Measurements from ENCODE around the gene PNMA8C.

Gene PNMA8C

GRCh38 chr19:46428239-46429135, at the start of gene PNMA8C:
Gene PNMA8C, minus strand, starts transcription at chr19:46428936. Its CDS starts 577 bp downstream, at chr19:46428359.
- peak; percentile 45 to 69 for DNase-seq

DNA sequence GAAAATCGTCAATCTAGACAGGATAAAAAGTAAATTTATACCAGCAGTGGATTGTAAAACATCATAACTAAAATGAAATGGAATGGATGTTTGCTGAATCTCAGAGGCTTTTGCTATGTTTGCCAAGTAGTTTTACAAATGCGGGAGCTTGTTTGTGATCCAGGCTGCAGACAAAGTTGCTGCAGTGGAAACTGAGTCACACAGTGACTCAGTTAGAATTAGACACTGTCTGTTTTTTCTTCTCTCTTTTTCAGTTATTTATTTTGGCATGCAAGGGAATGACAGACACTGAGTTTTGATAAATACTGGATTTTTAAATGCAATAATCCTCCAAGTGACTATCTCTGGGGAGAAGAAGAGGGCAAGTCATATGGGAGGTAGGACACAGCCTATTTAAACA, 47.2 kb upstream of the PNMA8C start:
- DNase-seq: no peak

GRCh38 chr19:46474211-46474610, 45.5 kb upstream of the PNMA8C start:
- no peak for DNase-seq

DNA sequence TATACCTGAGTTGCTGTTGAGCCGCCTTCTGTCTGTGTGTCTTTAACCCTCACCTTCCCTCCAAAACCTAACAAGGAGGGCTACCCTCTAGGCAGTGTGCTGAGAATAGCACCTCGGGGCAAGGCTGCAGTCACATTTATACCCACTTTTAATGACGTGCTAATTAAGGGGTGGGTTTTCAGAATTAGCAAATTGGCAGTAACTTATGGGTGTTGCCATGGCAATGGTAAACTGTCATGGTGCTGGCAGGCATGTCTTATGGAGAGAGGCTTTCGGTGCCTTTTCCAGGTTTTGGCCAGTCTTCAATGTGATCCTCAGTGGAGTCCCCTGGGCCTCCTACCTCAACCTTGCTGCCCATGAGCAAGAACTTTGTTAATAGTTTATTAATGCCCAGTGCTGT, 43.9 kb upstream of the PNMA8C start:
- no peak for DNase-seq

- DNase-seq: no peak
Measured at GRCh38 chr19:46471811-46472543, 43.2 kb upstream of the PNMA8C start.

GRCh38 chr19:46471116-46471733, 42.5 kb upstream of the PNMA8C start, which contains the start of gene PNMA8A:
Gene PNMA8A, minus strand, starts transcription at chr19:46471563. Its CDS starts 528 bp downstream, at chr19:46471035.
- DNase-seq: peak; percentile 67 to 89

GRCh38 chr19:46470376-46470775, 41.6 kb upstream of the PNMA8C start:
- no peak for DNase-seq

GRCh38 chr19:46469541-46470185, 40.9 kb upstream of the PNMA8C start:
- DNase-seq: no peak

- DNase-seq: no peak
Measured at GRCh38 chr19:46466536-46467196, 37.9 kb upstream of the PNMA8C start.

DNA sequence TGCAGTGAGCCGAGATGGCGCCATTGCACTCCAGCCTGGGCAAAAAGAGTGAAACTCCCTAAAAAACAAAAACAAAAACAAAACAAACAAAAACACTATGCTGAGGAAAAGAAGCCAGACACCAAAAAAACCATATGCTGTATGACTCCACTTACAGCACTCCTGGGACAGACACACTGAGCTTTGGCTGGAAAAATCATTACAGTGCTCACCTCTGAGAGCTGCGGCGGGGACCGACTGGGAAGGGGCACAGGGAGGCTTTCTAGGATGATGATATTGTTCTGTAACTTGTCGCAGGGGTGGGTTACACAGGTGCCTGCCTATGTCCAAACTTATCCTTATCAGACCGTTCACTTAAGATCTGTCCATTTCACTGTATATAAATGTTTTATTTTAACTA, 34.8 kb upstream of the PNMA8C start:
- no peak for DNase-seq

- peak; percentile 39 to 71 for DNase-seq
Measured at GRCh38 chr19:46461537-46461936, 32.8 kb upstream of the PNMA8C start.

DNA sequence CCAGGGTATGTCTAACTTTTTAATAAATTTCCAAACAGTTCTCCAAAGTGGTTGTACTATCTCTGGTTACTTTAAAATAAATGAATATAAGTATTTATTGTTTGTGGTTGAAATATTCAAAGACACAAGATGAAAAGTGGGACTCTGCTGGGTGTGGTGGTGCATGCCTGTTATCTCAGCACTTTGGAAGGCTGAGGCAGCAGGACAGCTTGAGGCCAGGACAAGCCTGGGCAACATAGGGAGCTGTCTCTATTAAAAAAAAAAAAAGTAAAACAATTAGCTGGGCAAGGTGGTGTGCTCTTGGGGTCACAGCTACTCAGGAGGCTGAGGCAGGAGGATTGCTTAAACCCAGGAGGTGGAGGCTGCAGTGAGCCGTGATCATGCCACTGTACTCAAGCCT, 32.2 kb upstream of the PNMA8C start:
- no peak for DNase-seq

- DNase-seq: no peak
Measured at GRCh38 chr19:46460055-46460454, 31.3 kb upstream of the PNMA8C start.

DNA sequence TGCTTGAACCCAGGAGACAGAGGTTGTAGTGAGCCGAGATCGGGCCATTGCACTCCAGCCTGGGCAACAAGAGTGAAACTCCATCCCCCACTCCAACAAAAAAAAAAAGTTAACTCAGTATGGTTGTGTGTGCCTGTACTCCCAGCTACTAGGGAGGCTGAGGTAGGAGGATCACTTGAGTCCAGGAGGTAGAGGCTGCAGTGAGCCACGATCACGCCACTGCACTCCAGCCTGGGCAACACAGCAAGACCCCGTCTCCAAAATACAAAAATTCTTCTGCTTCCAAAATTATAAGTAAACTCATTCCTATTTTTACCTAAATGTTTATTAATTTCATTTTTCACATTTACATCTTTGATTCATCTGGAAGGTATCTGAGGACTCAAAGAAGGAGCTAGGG, 28.2 kb upstream of the PNMA8C start:
- DNase-seq: no peak

DNA sequence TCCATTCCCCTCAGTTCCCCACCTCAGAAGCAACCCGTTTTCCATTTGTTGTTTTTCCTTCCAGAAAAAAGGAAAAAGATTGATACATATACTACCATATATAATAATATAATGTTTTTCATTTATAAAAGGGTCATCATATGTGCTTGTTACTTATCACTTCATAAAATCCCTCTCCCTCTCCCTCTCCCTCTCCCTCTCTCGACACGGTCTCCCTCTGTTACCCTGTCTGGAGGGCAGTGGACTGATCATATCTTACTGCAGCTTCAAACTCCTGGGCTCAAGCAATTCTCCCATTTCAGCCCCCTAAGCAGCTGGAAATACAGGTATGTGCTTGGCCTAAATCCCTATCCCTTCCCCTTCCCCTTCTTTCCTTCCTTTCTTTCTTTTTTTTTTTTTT, 25.5 kb upstream of the PNMA8C start:
- DNase-seq: no peak

DNA sequence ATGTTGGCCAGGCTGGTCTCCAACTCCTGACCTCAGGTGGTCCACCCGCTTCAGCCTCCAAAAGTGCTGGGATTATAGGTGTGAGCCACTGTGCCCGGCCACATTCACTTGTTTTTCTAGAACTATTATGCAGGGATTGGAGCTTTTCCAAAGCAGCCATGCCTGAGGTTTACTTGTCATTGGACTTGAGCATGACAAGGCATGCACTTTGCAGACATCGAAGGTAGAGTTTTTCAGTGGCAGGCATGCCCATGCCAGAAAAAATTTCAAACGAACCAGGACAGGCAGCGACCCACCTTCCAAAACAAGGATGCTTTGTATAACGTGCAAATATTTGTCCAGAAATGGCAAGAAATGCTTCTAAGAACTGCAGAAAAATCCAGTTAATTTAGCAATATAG, 24.9 kb upstream of the PNMA8C start:
- DNase-seq: no peak

DNA sequence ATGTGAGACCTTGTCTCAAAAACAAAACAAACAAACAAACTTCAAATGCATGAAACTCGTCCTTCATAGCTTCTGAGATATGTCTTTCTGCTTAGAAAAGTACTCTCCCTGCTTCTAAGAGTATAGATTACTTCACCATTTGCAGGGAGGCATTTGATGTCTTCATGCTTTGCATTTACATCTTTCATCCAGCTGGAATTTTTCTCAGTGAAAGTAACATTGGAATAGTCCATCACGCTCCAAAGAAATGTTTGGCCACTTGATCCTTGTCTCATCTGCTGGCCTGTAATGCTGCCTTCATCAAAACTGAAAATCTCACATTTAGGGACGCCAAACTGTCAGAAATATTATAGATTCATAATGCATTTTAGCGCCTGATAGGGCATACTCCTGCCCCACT, 23.4 kb upstream of the PNMA8C start:
- DNase-seq: no peak

DNA sequence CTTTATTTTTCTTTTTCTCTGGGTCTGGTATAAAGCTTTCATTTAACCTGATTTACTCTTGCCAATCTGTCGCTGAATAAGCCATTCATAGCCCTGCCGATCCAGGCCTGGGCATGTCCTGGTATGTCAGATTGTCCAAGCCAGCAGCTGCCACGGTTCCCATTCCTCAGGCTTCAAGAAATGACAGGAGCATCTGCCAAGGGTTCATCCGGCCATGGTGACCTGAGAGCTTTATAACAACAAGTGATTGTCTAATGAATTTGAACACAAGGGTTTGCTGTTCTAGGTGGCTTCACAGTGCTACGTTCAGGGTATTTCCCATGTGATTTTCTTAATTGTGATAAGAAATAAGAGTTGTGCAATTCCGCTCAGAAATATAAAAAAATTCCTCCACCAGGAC, 22.6 kb upstream of the PNMA8C start:
- DNase-seq: peak in 1 of 2 experiments; percentile 64

GRCh38 chr19:46450737-46451136, 22.0 kb upstream of the PNMA8C start:
- DNase-seq: no peak

GRCh38 chr19:46449228-46449627, 20.5 kb upstream of the PNMA8C start:
- no peak for DNase-seq

DNA sequence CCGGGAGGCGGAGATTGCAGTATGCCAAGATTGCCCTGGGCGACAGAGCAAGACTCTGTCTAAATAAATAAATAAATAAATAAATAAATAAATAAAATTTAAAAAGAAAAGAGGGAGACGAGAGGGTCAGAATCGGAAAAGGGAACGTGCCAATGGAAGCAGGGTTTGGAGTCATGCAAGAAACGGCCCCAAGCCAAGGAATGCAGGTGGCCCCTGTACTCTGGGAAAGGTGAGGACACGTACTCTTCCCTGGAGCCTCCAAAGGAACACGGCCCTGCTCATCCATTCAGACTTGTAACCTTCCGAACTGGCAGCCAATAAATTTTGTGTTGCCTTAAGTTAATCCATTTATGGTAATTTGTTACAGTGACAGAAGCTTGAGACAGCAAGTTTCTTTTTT, 19.9 kb upstream of the PNMA8C start:
- no peak for DNase-seq

GRCh38 chr19:46447824-46448223, 19.1 kb upstream of the PNMA8C start:
- no peak for DNase-seq

DNA sequence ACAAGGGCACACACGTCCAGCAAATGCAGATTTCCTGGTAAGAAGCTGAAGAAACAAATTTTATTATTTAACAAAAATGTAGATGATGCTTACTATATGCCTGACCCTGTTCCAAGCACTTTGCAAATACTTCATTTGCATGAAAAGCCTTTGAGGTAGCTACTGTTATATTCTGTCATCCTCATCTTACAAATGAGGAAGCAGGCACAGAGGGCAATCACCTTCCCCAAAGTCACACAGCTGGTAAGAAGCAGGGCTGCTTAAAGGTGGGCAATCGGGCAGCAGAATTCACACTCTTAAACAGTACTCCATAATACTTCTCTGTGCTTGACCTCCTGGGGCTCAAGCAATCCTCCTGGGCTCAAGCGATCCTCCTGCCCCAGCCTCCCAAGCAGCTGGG, 18.3 kb upstream of the PNMA8C start:
- DNase-seq: no peak
